H54 (cell line): ENCODE data around the gene OR2T35.

Experiments used
- DNase-seq: peaks from one replicate; pipeline ENCODE4 v3.0.0; 2011; ENCODE audit warnings: low spot score, mixed read lengths; ENCODE audit not compliant: insufficient read length
- FAIRE-seq: peaks from 3 replicates; lab custom pipeline; 2011; peaks lifted over from hg19 to GRCh38; lab: Jason Lieb, UNC
- POLR2A ChIP-seq: IDR thresholded peaks from 2 replicates; pipeline ENCODE4 v1.6.1; 2011; ENCODE audit warnings: low read depth, mild to moderate bottlenecking, low read length

The OR2T35 gene

GRCh38 chr1:248631354-248632008 is 13.6 kb downstream of the OR2T35 start:
- TF ChIP-seq POLR2A = no peak
- FAIRE-seq = no peak
- no peak for DNase-seq

GRCh38 chr1:248630551-248630950 is 14.5 kb downstream of the OR2T35 start:
- TF ChIP-seq POLR2A = no peak
- DNase-seq = no peak
- no peak for FAIRE-seq

GRCh38 chr1:248627971-248628844 is 16.9 kb downstream of the OR2T35 start:
- DNase-seq = no peak
- FAIRE-seq = no peak
- no peak for TF ChIP-seq POLR2A

- FAIRE-seq (no peak), DNase-seq (no peak)
- TF ChIP-seq POLR2A = no peak
Measured at GRCh38 chr1:248625971-248626370, 19.1 kb downstream of the OR2T35 start.

GRCh38 chr1:248625166-248625565 is 19.9 kb downstream of the OR2T35 start:
- TF ChIP-seq POLR2A = no peak
- DNase-seq = no peak
- FAIRE-seq = no peak

GRCh38 chr1:248622570-248623001 is 22.5 kb downstream of the OR2T35 start:
- FAIRE-seq (no peak), DNase-seq (no peak)
- no peak for TF ChIP-seq POLR2A

- no peak for DNase-seq
- no peak for FAIRE-seq
- no peak for TF ChIP-seq POLR2A
Measured at GRCh38 chr1:248621770-248622169, 23.3 kb downstream of the OR2T35 start.

- FAIRE-seq (no peak), DNase-seq (no peak)
- TF ChIP-seq POLR2A = no peak
Measured at GRCh38 chr1:248618878-248619277, 26.2 kb downstream of the OR2T35 start.

- DNase-seq = no peak
- TF ChIP-seq POLR2A = no peak
- no peak for FAIRE-seq
Measured at GRCh38 chr1:248618119-248618518, 27.0 kb downstream of the OR2T35 start.

- FAIRE-seq = no peak
- no peak for DNase-seq
- TF ChIP-seq POLR2A = no peak
Measured at GRCh38 chr1:248613742-248614141, 31.3 kb downstream of the OR2T35 start.

GRCh38 chr1:248611883-248612414 is 33.1 kb downstream of the OR2T35 start:
- DNase-seq = no peak
- no peak for FAIRE-seq
- no peak for TF ChIP-seq POLR2A

GRCh38 chr1:248610301-248610700 is 34.8 kb downstream of the OR2T35 start:
- DNase-seq (no peak), FAIRE-seq (no peak)
- TF ChIP-seq POLR2A = no peak

- FAIRE-seq (no peak), DNase-seq (no peak)
- no peak for TF ChIP-seq POLR2A
Measured at GRCh38 chr1:248599396-248599795, 45.7 kb downstream of the OR2T35 start.

- FAIRE-seq (no peak), DNase-seq (no peak)
- no peak for TF ChIP-seq POLR2A
Measured at GRCh38 chr1:248597589-248597988, 47.5 kb downstream of the OR2T35 start, which contains the start of gene OR2T10. Gene OR2T10, minus strand, starts transcription at chr1:248597700. Its CDS starts 3,932 bp downstream, at chr1:248593768.
